ENCODE data around the gene TIMM13.

The TIMM13 gene

DNA sequence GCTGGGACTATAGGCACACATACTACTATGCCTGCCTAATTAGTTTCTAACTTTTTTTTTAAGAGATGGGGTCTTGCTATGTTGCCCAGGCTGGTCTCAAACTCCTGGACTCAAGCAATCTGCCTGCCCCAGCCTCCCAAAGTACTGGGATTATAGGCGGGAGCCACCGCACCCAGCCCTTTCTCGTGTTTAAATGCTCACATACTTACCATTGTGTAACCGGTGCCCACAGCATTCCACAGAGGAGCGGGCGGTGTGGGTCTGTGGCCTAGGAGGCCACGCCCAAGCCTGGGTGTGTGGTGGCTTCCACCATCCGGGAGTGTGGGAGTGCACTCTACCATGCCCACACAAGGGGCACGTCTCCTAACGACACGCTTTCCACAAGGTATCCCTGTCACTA is 21.6 kb upstream of the TIMM13 start:
- TF ChIP-seq BHLHE40 (IDR thresholded peaks at IDR 0.05; ENCODE audit: borderline replicate concordance) (no peak), LEF1 (IDR thresholded peaks at IDR 0.05; ENCODE audit: borderline replicate concordance) (no peak), NFRKB (IDR thresholded peaks at IDR 0.05) (no peak), ZNF384 (IDR thresholded peaks at IDR 0.05) (no peak), SP1 (IDR thresholded peaks at IDR 0.05) (no peak), CTBP1 (IDR thresholded peaks at IDR 0.05; ENCODE audit: borderline replicate concordance) (no peak), SUZ12 (IDR thresholded peaks at IDR 0.05) (no peak), FOXK2 (IDR thresholded peaks at IDR 0.05) (no peak), ARNT (IDR thresholded peaks at IDR 0.05) (no peak), HDGF (IDR thresholded peaks at IDR 0.05; ENCODE audit: borderline replicate concordance) (no peak), L3MBTL2 (conservative IDR thresholded peaks at IDR 0.05) (no peak), TARDBP (IDR thresholded peaks at IDR 0.05) (no peak), FOXA1 (IDR thresholded peaks at IDR 0.05) (no peak), ELF4 (IDR thresholded peaks at IDR 0.05) (no peak), FOXM1 (IDR thresholded peaks at IDR 0.05; ENCODE audit: borderline replicate concordance) (no peak), PKNOX1 (IDR thresholded peaks at IDR 0.05) (no peak)
- DNase-seq (ENCODE audit: extremely low spot score), result no peak
- ChIA-PET POLR2A (no interaction called here), CTCF (no interaction called here)

- no peak for TF ChIP-seq ZNF384 (IDR thresholded peaks at IDR 0.05)
- no peak for TF ChIP-seq FOXM1 (IDR thresholded peaks at IDR 0.05; ENCODE audit: borderline replicate concordance)
- TF ChIP-seq ELF4 (IDR thresholded peaks at IDR 0.05), result no peak
- ChIA-PET POLR2A (interaction anchor here (1.6 kb wide), 1 partner anchor 10 kb away, joined by 4 read pairs; the partner anchor contains the start of gene LMNB2), CTCF (no interaction called here)
- no peak for DNase-seq (ENCODE audit: extremely low spot score)
Measured at GRCh38 chr19:2446381-2446780, 19.0 kb upstream of the TIMM13 start.

DNA sequence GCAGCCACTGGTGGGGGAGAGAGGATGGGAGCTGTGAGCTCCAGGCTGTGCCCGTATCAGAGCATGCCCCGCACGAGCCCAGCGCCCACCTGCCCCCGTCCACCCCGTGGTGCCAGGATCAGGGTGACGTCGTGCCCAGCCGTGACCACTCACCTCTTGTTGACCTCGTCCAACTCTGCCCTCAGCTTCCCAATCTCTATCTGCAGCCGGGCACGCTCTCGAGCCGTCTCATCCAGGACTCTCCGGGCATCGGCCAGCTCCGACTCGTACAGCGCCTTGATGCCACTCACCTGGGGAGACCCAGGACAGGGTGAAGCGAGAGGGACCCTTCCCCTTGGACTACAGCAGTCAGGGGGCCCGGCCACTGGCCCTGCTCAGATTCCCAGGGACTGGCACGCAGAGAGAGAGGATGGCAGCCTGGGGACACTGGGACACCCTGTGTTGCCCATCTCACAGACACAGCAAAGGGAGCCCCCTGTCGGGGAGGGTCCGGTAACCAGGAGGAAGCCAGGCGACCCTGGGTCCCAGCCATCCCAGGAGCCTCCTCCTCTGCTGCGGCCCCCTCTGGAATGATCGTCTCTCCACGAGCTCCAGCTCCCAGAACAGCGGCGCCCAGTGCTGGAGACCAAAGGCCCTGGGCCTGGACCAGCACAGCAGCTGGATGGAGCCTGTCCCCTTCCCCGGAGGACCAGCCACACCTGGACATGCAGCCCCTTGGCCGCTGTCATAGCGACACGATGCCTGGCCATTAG is 17.0 kb upstream of the TIMM13 start:
- ChIA-PET CTCF (no interaction called here), POLR2A (no interaction called here)
- TF ChIP-seq L3MBTL2 (conservative IDR thresholded peaks at IDR 0.05) (no peak), ZNF384 (IDR thresholded peaks at IDR 0.05) (no peak), NFRKB (IDR thresholded peaks at IDR 0.05) (no peak)
- no peak for DNase-seq (ENCODE audit: extremely low spot score)

DNA sequence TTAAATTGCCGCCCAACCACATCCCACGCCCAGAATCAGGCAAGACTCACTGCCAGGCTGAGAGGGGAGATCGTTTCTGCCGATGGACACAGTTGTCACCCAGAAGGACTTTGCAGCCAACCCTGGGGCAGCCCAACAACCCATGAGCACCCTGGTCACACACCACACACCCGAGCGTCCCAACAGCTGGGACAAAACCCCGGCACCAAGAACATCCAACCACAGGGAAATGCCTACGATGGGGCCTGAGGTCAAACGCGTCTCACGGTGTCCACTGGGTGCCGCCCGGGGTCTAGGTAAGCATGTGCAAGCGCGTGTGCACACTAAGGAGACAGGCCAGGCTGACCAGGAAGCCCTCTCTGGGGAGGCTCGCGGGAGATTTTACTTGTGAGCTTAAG is 16.4 kb upstream of the TIMM13 start:
- no peak for DNase-seq (ENCODE audit: extremely low spot score)
- POLR2A ChIA-PET, result interaction anchor here (1.0 to 1.2 kb wide), 2 partner anchors 13 to 16 kb away, joined by 3 to 4 read pairs; partner anchors contain the start of gene TIMM13
- no peak for TF ChIP-seq SUZ12 (IDR thresholded peaks at IDR 0.05)
- no peak for TF ChIP-seq ZNF384 (IDR thresholded peaks at IDR 0.05)
- TF ChIP-seq L3MBTL2 (conservative IDR thresholded peaks at IDR 0.05), result no peak
- TF ChIP-seq FOXA1 (IDR thresholded peaks at IDR 0.05), result no peak
- TF ChIP-seq BHLHE40 (IDR thresholded peaks at IDR 0.05; ENCODE audit: borderline replicate concordance), result no peak
- TF ChIP-seq PKNOX1 (IDR thresholded peaks at IDR 0.05), result no peak
- no peak for TF ChIP-seq ARNT (IDR thresholded peaks at IDR 0.05)
- TF ChIP-seq CTBP1 (IDR thresholded peaks at IDR 0.05; ENCODE audit: borderline replicate concordance), result no peak
- TF ChIP-seq ELF4 (IDR thresholded peaks at IDR 0.05), result no peak
- TF ChIP-seq HDGF (IDR thresholded peaks at IDR 0.05; ENCODE audit: borderline replicate concordance), result no peak
- TF ChIP-seq TARDBP (IDR thresholded peaks at IDR 0.05), result no peak
- TF ChIP-seq FOXM1 (IDR thresholded peaks at IDR 0.05; ENCODE audit: borderline replicate concordance), result no peak
- TF ChIP-seq NFRKB (IDR thresholded peaks at IDR 0.05), result no peak
- no peak for TF ChIP-seq LEF1 (IDR thresholded peaks at IDR 0.05; ENCODE audit: borderline replicate concordance)
- TF ChIP-seq FOXK2 (IDR thresholded peaks at IDR 0.05), result no peak
- TF ChIP-seq SP1 (IDR thresholded peaks at IDR 0.05), result no peak
- CTCF ChIA-PET, result no interaction called here

GRCh38 chr19:2443116-2443784 is 15.9 kb upstream of the TIMM13 start:
- TF ChIP-seq CTBP1 (IDR thresholded peaks at IDR 0.05; ENCODE audit: borderline replicate concordance) (no peak), ZNF384 (IDR thresholded peaks at IDR 0.05) (no peak), SP1 (IDR thresholded peaks at IDR 0.05) (no peak), BHLHE40 (IDR thresholded peaks at IDR 0.05; ENCODE audit: borderline replicate concordance) (no peak), LEF1 (IDR thresholded peaks at IDR 0.05; ENCODE audit: borderline replicate concordance) (no peak)
- ChIA-PET POLR2A (interaction anchor here (1.0 to 1.2 kb wide), 2 partner anchors 14 to 16 kb away, joined by 3 to 4 read pairs; partner anchors contain the start of gene TIMM13), CTCF (no interaction called here)
- DNase-seq (ENCODE audit: extremely low spot score), result no peak

GRCh38 chr19:2441096-2441752 is 13.8 kb upstream of the TIMM13 start:
- TF ChIP-seq CTBP1 (IDR thresholded peaks at IDR 0.05; ENCODE audit: borderline replicate concordance), result no peak
- DNase-seq (ENCODE audit: extremely low spot score), result no peak
- ChIA-PET CTCF (no interaction called here), POLR2A (no interaction called here)

GRCh38 chr19:2440515-2440914 is 13.1 kb upstream of the TIMM13 start:
- POLR2A ChIA-PET, result no interaction called here
- TF ChIP-seq PKNOX1 (IDR thresholded peaks at IDR 0.05), result peak; percentile 63
- TF ChIP-seq FOXA1 (IDR thresholded peaks at IDR 0.05), result no peak
- no peak for TF ChIP-seq ARNT (IDR thresholded peaks at IDR 0.05)
- no peak for TF ChIP-seq SP1 (IDR thresholded peaks at IDR 0.05)
- 0 out of 2 replicates have a peak, but pooled peaks have one; percentile 7 for TF ChIP-seq CTBP1 (IDR thresholded peaks at IDR 0.05; ENCODE audit: borderline replicate concordance)
- TF ChIP-seq TARDBP (IDR thresholded peaks at IDR 0.05), result peak; percentile 87
- TF ChIP-seq BHLHE40 (IDR thresholded peaks at IDR 0.05; ENCODE audit: borderline replicate concordance), result no peak
- no peak for DNase-seq (ENCODE audit: extremely low spot score)
- CTCF ChIA-PET, result no interaction called here

Data from HEK293T (cell line).